ENCODE measurements around the gene CACNA1H. TPM values are rescaled to one million over a fixed set of nuclear protein-coding genes. Genes with fewer than 3 reads are reported as not detected.

The CACNA1H gene
- total RNA-seq, 1 donor from 2014 or later = 42.8 TPM

DNA sequence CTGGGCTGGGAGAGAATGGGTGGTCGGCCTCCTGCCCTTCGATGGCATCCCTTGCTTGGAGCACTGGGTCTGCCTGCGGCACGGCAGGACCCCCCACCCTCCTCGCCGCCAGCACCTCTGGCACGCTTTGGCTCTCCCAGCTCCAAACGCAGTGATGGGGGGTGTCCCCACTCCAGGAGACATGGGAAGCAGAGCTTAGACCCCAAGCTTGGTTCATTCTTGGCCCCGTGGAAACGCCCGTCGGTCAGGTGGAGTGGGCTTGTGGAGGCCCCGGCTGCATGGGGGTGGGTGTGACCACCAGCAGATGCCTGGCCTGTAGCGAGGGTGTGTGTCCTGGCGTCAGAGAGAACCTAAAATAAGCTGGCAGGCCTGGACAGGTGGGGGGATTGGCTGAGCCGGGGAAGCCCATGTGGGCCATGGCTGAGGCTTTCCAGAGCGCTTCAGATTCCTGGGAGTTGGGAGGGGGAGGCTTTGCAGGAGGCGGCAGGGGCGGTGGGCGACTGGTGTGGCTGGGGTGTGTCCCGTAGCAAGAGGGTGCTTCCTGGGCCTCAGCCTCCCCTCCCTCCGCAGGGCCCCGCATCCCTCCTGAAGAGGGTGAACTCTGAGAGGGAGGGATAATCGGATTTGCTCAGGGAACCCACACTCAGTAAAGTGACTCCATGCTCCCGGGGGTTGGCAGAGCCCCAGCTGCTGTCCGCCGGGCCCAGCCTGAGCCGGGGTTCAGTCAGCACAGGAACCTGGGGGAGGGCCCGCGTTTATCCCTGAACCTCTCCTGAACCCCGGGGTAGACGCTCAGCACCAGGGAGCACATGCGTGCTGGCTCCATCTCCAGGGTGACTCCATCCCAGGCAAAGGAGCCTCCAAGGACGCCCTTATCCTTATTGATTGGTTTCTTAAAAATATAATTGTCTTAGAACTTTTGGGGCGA lies 3.4 kb downstream of the CACNA1H start:
- Mint-ChIP-seq H3K27me3 (peaks cover 3% of the 10 kb centered on the region), H3K4me3 (ENCODE audit: low read depth) (no peak overlapping the region)

DNA sequence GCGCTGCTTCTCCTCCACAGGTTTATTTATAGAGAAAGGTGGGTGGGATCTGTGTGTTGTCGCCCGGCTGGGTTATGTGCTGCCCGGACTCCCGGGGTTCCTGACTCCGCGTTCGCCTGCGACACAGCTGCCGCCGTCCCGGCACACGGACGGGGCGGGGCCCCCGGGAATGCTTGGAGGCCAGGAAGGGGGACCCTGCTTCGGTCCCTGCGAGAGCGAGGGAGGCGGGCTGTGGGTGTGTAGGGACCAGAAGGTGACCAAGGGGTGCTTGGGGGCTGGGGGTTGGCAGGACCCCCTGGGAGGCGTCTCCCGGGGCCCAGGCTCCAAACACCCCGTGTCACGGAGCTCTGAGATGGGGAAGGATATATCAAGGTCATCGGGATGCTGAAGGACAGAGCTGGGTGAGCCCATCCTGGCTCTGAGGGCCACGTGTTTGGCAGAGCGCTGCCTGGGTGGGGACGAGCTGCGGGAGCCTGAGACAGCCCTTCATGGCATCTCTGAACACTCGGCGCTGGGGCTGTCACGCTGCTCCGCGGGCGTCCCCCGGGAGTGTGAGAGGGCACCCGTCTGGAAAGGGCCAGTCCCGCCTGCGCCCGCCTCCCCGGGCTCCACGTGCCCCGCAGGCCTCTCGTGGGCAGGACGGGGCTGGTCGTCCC lies 4.2 kb downstream of the CACNA1H start:
- no peak overlapping the region for H3K27ac Mint-ChIP-seq
- peaks cover 1% of the 10 kb centered on the region for H3K36me3 Mint-ChIP-seq (ENCODE audit: insufficient read depth)
- DNase-seq (ENCODE audit: low spot score, unreplicated experiment) = no peak
- H3K4me3 Mint-ChIP-seq (ENCODE audit: low read depth) = no peak overlapping the region
- peaks cover 3% of the 10 kb centered on the region for H3K27me3 Mint-ChIP-seq
- TF ChIP-seq, protein P1, sequence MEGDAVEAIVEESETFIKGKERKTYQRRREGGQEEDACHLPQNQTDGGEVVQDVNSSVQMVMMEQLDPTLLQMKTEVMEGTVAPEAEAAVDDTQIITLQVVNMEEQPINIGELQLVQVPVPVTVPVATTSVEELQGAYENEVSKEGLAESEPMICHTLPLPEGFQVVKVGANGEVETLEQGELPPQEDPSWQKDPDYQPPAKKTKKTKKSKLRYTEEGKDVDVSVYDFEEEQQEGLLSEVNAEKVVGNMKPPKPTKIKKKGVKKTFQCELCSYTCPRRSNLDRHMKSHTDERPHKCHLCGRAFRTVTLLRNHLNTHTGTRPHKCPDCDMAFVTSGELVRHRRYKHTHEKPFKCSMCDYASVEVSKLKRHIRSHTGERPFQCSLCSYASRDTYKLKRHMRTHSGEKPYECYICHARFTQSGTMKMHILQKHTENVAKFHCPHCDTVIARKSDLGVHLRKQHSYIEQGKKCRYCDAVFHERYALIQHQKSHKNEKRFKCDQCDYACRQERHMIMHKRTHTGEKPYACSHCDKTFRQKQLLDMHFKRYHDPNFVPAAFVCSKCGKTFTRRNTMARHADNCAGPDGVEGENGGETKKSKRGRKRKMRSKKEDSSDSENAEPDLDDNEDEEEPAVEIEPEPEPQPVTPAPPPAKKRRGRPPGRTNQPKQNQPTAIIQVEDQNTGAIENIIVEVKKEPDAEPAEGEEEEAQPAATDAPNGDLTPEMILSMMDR (IDR thresholded peaks at IDR 0.05; ENCODE audit: unreplicated experiment) = no peak
- peaks cover 13% of the 10 kb centered on the region for H3K4me1 Mint-ChIP-seq (ENCODE audit: low read depth)
- no peaks in the 10 kb centered on the region for H3K9me3 Mint-ChIP-seq (ENCODE audit: low read depth)

More for the DNA sequence above, 3.4 kb downstream of the CACNA1H start:
- TF ChIP-seq, protein P1 (IDR thresholded peaks at IDR 0.05; ENCODE audit: unreplicated experiment) = no peak
- Mint-ChIP-seq H3K27ac (no peak overlapping the region), H3K4me1 (ENCODE audit: low read depth) (peaks cover 13% of the 10 kb centered on the region), H3K36me3 (ENCODE audit: insufficient read depth) (peaks cover 1% of the 10 kb centered on the region), H3K9me3 (ENCODE audit: low read depth) (no peaks in the 10 kb centered on the region)
- no peak for DNase-seq (ENCODE audit: low spot score, unreplicated experiment)

- Mint-ChIP-seq H3K4me1 (ENCODE audit: low read depth) (peaks cover 13% of the 10 kb centered on the region), H3K4me3 (ENCODE audit: low read depth) (no peak overlapping the region), H3K9me3 (ENCODE audit: low read depth) (no peaks in the 10 kb centered on the region), H3K36me3 (ENCODE audit: insufficient read depth) (peaks cover 1% of the 10 kb centered on the region), H3K27me3 (peaks cover 3% of the 10 kb centered on the region), H3K27ac (no peak overlapping the region)
- TF ChIP-seq, protein P1 (IDR thresholded peaks at IDR 0.05; ENCODE audit: unreplicated experiment) = no peak
- no peak for DNase-seq (ENCODE audit: low spot score, unreplicated experiment)
These were observed 4.9 kb downstream of the CACNA1H start for GRCh38 chr16:1157639-1158455.

DNA sequence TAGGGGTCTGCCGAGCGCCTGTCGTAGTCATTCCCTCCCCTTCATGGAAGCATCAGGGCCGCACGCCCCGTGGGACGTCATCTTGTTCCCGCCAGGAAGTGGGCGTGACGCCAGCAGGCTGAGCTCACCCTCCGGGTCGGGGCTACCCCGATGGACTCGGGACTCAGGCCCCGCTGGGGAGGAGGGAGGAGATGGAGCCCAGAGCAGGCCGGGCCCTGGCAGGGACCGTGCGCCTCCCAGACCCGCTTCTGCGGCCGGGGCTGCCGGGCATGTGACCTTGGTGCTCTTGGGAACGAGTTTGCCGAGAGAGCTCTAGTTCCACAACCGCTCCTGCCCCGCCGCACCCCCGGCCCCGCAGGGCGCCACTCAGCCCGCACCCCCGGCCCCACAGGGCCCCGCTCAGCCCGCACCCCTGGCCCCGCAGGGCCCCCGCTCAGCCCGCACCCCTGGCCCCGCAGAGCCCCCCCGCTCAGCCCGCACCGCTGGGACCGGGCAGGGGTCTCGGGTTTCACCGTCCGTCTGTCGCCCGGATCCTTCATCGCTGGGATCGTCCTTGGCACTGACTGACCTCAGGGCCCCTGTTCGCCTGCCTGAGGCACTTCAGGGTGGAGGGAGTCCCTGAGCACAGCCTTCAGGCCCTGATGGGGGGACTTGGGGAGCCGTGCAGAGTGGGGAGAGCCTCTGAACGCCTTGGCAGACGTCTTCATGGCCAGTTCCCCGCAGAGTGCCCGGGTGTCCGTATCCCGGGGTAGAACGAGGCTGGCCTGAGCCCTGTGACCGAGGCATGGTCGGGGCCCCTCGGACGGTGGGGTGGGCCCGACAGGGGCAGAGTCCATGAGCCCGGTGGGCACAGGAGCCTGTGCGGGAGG lies 5.8 kb downstream of the CACNA1H start:
- Mint-ChIP-seq H3K36me3 (ENCODE audit: insufficient read depth) (peaks cover 1% of the 10 kb centered on the region), H3K27me3 (peaks cover 3% of the 10 kb centered on the region), H3K4me3 (ENCODE audit: low read depth) (no peak overlapping the region), H3K9me3 (ENCODE audit: low read depth) (no peaks in the 10 kb centered on the region), H3K4me1 (ENCODE audit: low read depth) (peaks cover 13% of the 10 kb centered on the region), H3K27ac (no peak overlapping the region)
- TF ChIP-seq, protein P1 (IDR thresholded peaks at IDR 0.05; ENCODE audit: unreplicated experiment) = no peak
- DNase-seq (ENCODE audit: low spot score, unreplicated experiment) = no peak

Data from progenitor cell of endocrine pancreas (in vitro differentiated cells).